Fibroblast of villous mesenchyme (primary cell): ENCODE measurements around the gene CD3D. TPM values are rescaled to one million over a fixed set of nuclear protein-coding genes. Genes with fewer than 3 reads are reported as not detected.
A peak's percentile ranks its signal among the peaks of the same experiment; 100 is the strongest.

Experiments
- DNase-seq: peaks from one replicate; pipeline ENCODE4 v3.0.0-alpha.2; 2010; ENCODE audit warnings: low read depth
- H3K4me3 ChIP-seq: 2 replicates; pipeline ENCODE4 v1.5.1; 2011; ENCODE audit warnings: low read depth, mild to moderate bottlenecking, low read length
- CTCF ChIP-seq: IDR thresholded peaks from 2 replicates; pipeline ENCODE4 v1.5.1; 2012; ENCODE audit warnings: low read depth, mild to moderate bottlenecking, low read length; ENCODE audit not compliant: insufficient read depth
- total RNA-seq: library from RNA; depleted of rRNA; stranded (reverse); fragments of >200 nt; gene quantifications from 2 replicates; pipeline ENCODE4 v1.2.3, GENCODE V29; 2012

Gene CD3D
- total RNA-seq, 1 donor, result not detected

GRCh38 chr11:118340449-118340848, 2.1 kb downstream of the CD3D start:
- no peak for DNase-seq
- H3K4me3 ChIP-seq, result no peak overlapping the region
- no peak for TF ChIP-seq CTCF

GRCh38 chr11:118339281-118339961, 3.1 kb downstream of the CD3D start:
- DNase-seq, result no peak
- no peak overlapping the region for H3K4me3 ChIP-seq
- no peak for TF ChIP-seq CTCF

- no peak overlapping the region for H3K4me3 ChIP-seq
- no peak for TF ChIP-seq CTCF
- DNase-seq, result peak; percentile 14
Observed at GRCh38 chr11:118338637-118339061, 3.9 kb downstream of the CD3D start.

- no peak for TF ChIP-seq CTCF
- H3K4me3 ChIP-seq, result no peak overlapping the region
- no peak for DNase-seq
Observed at GRCh38 chr11:118334745-118335144, 7.8 kb downstream of the CD3D start.

- TF ChIP-seq CTCF, result no peak
- no peak overlapping the region for H3K4me3 ChIP-seq
Observed at GRCh38 chr11:118328745-118329144, 13.8 kb downstream of the CD3D start.

GRCh38 chr11:118325283-118325682, 17.2 kb downstream of the CD3D start:
- no peak for TF ChIP-seq CTCF
- no peak overlapping the region for H3K4me3 ChIP-seq
- DNase-seq, result no peak

More at GRCh38 chr11:118328745-118329144, 13.8 kb downstream of the CD3D start:
- DNase-seq, result no peak

- no peak for TF ChIP-seq CTCF
- H3K4me3 ChIP-seq, result no peak overlapping the region
- DNase-seq, result no peak
Observed at GRCh38 chr11:118322721-118323120, 19.8 kb downstream of the CD3D start.
